Left lung (tissue), 10 donors: Measurements from ENCODE around the gene SMIM38. TPM values are rescaled to one million over a fixed set of nuclear protein-coding genes. Genes with fewer than 3 reads are reported as not detected.
"Not testable (repeated sequence)": the region's sequence is repeated elsewhere in the genome, so short reads cannot be mapped to it uniquely, and the experiment has no call there.

Source experiments
- ATAC-seq: fragments of 200-7000 bp; cut with Tn5 transposase; one replicate; pipeline ENCODE4 v1.9.1; 2020; ENCODE audit warnings: moderate library complexity
- DNase-seq, 4 donors: peaks; one replicate each; pipeline ENCODE4 v3.0.0-alpha.2; 2013 to 2020
- H3K27ac ChIP-seq, 2 donors: fragments of 200-600 bp; sonication (generic) in 1 of 2; one replicate each; pipeline versions ENCODE4 v1.5.0 to v1.8.0; 2020 to 2021
- H3K27me3 ChIP-seq, 2 donors: fragments of 200-600 bp; sonication (generic) in 1 of 2; one replicate each; pipeline versions ENCODE4 v1.5.0 to v1.8.0; 2020 to 2021
- H3K36me3 ChIP-seq, 2 donors: fragments of 200-600 bp; sonication (generic) in 1 of 2; one replicate each; pipeline versions ENCODE4 v1.5.0 to v1.8.0; 2020 to 2021
- H3K4me1 ChIP-seq, 2 donors: fragments of 200-600 bp; one replicate each; pipeline ENCODE4 v1.8.0; 2021
- H3K4me3 ChIP-seq, 2 donors: fragments of 200-600 bp; sonication (generic) in 1 of 2; one replicate each; pipeline versions ENCODE4 v1.5.0 to v1.8.0; 2020 to 2021; ENCODE audit warnings: mild to moderate bottlenecking in 1 of 2
- H3K9me3 ChIP-seq, 2 donors: fragments of 200-600 bp; sonication (generic) in 1 of 2; one replicate each; pipeline versions ENCODE4 v1.5.0 to v1.8.0; 2020 to 2021
- intact Hi-C, 2 donors: fragments of 100-400 bp; cut with DNase I; formaldehyde crosslinking; loops; one replicate each; pipeline versions ENCODE4 v1.11.2 to v1.14.2; 2022
- polyA plus RNA-seq, 6 donors: library from polyadenylated mRNA; unstranded; fragments of 120-200 nt; gene quantifications; one replicate each; pipeline ENCODE4 v1.2.1, GENCODE V29; 2013; ENCODE audit not compliant: insufficient read length in 6 of 6
- total RNA-seq, 2 donors: library from RNA; stranded (reverse); fragmentation: NEBNext Ultra II Directional; extraction: Animal tissue kit (Norgen Biotek cat#: 25700); gene quantifications; one replicate each; pipeline ENCODE4 v1.2.1, GENCODE V29; 2021
- TF ChIP-seq, protein P1 (sequence below), 2 donors: fragments of 200-600 bp; sonication (generic) in 1 of 2; IDR thresholded peaks; one replicate each; pipeline versions ENCODE4 v1.5.0 to v1.8.0; 2021; ENCODE audit warnings: antibody characterized with exemption in 2 of 2
- donor health status: DM: no; HTN: yes; CAD: no.
- donor health status: DM: no; HTN: no; CAD: no.

The SMIM38 gene
- total and polyA plus RNA-seq, 8 donors = 0.09 to 1.3 (median 0.68) TPM

DNA sequence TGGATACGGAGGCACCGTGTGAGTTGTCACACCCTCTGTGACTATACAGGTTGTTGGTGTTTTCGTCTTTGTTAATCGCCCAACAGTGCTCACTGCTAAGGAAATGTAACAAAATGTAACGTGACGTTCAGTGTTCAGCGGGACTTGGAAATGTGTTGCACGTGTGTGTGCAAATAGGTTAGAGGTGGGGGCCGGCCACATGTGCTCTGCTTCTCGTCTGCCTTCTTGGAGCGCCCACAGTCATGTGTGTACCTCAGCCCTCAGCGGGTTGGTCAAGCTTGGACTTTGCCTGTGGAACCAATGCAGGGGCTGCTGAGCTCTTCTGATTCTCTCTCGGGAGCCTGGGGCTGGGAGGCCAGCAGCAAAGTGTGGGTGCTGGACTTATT, 7.4 kb upstream of the SMIM38 start:
- DNase-seq (peak in 1 of 4 donors; percentile 4), ATAC-seq (no peak)
- H3K4me3 ChIP-seq = no peak overlapping the region
- intact Hi-C loops = no loop called here
- peaks cover 0 to 17% of the 10 kb centered on the region in 2 donors for H3K9me3 ChIP-seq
- TF ChIP-seq, protein P1, sequence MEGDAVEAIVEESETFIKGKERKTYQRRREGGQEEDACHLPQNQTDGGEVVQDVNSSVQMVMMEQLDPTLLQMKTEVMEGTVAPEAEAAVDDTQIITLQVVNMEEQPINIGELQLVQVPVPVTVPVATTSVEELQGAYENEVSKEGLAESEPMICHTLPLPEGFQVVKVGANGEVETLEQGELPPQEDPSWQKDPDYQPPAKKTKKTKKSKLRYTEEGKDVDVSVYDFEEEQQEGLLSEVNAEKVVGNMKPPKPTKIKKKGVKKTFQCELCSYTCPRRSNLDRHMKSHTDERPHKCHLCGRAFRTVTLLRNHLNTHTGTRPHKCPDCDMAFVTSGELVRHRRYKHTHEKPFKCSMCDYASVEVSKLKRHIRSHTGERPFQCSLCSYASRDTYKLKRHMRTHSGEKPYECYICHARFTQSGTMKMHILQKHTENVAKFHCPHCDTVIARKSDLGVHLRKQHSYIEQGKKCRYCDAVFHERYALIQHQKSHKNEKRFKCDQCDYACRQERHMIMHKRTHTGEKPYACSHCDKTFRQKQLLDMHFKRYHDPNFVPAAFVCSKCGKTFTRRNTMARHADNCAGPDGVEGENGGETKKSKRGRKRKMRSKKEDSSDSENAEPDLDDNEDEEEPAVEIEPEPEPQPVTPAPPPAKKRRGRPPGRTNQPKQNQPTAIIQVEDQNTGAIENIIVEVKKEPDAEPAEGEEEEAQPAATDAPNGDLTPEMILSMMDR (IDR thresholded peaks at IDR 0.05) = no peak
- no peaks in the 10 kb centered on the region for H3K4me1 ChIP-seq
- H3K36me3 ChIP-seq = no peaks in the 10 kb centered on the region
- H3K27ac ChIP-seq = no peak overlapping the region
- H3K27me3 ChIP-seq = no peaks in the 10 kb centered on the region

DNA sequence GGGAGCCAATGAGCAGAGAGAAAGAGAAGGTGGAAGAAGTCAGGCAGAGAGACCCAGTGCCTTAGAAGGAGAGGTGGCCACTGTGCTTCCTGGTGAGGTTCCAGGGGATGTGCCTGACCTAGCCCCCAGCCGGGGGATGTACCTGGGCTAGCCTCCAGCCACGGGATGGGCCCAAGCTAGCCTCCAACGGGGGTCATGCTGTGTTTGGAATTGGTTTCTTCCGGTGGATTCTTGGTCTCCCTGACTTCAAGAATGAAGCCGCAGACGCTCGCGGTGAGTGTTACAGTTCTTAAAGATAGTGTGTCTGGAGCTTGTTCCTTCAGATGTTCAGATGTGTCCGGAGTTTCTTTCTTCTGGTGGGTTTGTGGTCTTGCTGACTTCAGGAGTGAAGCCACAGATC, 6.9 kb upstream of the SMIM38 start:
- no peak overlapping the region for H3K27ac ChIP-seq
- intact Hi-C loops = no loop called here
- H3K27me3 ChIP-seq = no peaks in the 10 kb centered on the region
- H3K4me1 ChIP-seq = no peaks in the 10 kb centered on the region
- peaks cover 0 to 17% of the 10 kb centered on the region in 2 donors for H3K9me3 ChIP-seq
- H3K36me3 ChIP-seq = no peaks in the 10 kb centered on the region
- DNase-seq (peak in 1 of 4 donors; percentile 5), ATAC-seq (no peak)
- TF ChIP-seq, protein P1 (IDR thresholded peaks at IDR 0.05) = no peak
- H3K4me3 ChIP-seq = no peak overlapping the region

DNA sequence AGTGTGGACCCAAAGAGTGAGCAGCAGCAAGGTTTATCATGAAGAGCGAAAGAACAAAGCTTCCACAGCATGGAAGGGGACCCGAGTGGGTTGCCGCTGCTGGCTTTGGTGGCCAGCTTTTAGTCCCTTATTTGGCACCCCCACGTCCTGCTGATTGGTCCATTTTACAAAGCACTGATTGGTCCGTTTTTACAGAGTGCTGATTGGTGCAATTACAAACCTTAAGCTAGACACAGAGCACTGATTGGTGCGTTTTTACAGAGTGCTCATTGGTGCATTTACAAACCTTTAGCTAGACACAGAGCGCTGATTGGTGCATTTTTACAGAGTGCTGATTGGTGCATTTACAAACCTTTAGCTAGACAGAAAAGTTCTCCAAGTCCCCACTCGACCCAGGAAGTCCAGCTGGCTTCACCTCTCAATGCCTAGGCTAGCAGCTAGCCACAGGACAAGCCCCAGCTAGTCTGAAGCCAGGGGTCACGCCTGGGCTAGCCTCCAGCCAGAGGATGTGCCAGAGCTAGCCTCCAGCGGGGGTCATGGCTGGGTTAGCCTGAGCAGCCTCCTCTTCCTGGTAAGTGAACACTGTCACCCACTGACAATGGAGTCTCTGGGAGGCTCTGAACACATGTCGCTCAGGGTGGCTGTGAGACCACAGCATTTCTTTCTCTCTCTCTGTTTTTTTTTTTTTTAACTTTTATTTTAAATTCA, 6.2 kb upstream of the SMIM38 start:
- H3K9me3 ChIP-seq = peaks cover 0 to 17% of the 10 kb centered on the region in 2 donors
- ATAC-seq, H3K4me1 ChIP-seq, H3K4me3 ChIP-seq, H3K27ac ChIP-seq, H3K36me3 ChIP-seq, H3K27me3 ChIP-seq, intact Hi-C loops: not testable (repeated sequence)
- peak in 1 of 4 donors; percentile 11 for DNase-seq

DNA sequence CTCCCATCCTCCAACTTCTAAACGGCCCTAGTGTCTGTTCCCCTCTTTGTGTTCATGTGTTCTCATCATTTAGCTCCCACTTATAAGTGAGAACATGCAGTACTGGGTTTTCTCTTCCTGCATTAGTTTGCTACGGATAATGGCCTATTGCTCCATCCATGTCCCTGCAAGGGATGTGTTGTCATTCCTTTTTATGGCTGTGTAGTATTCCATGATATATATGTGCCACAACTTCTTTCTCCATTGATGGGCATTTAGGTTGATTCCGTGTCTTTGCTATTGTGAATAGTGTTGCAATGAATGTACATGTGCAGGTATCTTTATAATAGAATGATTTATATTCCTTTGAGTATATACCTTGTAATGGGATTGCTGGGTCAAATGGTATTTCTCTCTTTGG, 5.6 kb upstream of the SMIM38 start:
- TF ChIP-seq, protein P1 (IDR thresholded peaks at IDR 0.05) = no peak
- H3K27ac ChIP-seq = no peak overlapping the region
- ATAC-seq (no peak), DNase-seq (no peak)
- H3K4me3 ChIP-seq = no peak overlapping the region
- H3K27me3 ChIP-seq = no peaks in the 10 kb centered on the region
- intact Hi-C loops = no loop called here
- H3K36me3 ChIP-seq = no peaks in the 10 kb centered on the region
- H3K4me1 ChIP-seq = peaks cover 0 to 2% of the 10 kb centered on the region in 2 donors
- H3K9me3 ChIP-seq = peaks cover 0 to 17% of the 10 kb centered on the region in 2 donors

DNA sequence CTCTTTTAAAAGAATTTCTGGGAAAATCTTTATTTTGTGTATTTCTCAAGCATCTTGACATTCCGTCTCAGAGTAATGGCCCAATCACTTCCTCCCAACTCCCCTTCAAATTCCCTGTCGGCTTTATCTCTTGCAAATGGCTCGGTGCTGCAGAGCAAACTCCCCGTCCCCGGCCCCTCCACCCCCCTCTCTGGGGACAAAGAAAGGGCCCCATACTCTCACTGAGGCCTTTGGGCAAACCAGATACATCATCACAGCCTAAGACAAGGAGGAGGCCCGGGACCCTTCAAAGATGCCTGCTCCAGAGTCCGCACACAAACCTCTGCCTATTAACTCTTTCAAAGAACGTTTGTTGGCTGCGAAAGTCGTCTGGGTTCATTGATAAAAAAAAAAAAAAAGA, 3.9 kb upstream of the SMIM38 start:
- peaks cover 0 to 9% of the 10 kb centered on the region in 2 donors for H3K9me3 ChIP-seq
- no peak for ATAC-seq
- peaks cover 3 to 8% of the 10 kb centered on the region in 2 donors for H3K4me1 ChIP-seq
- H3K36me3 ChIP-seq = no peaks in the 10 kb centered on the region
- H3K27me3 ChIP-seq = peaks cover 0 to 2% of the 10 kb centered on the region in 2 donors
- H3K27ac ChIP-seq = no peak overlapping the region
- H3K4me3 ChIP-seq = no peak overlapping the region
- intact Hi-C loops = no loop called here
- DNase-seq = peak in 2 of 4 donors; percentile 16 to 21
- TF ChIP-seq, protein P1 (IDR thresholded peaks at IDR 0.05) = no peak
